ENCODE results near the gene TRPM4.

TRPM4 gene

GRCh38 chr19:49212016-49212701, 54.6 kb downstream of the TRPM4 start:
- no peak overlapping the region for H3K4me3 ChIP-seq (ENCODE audit: low read depth, low read length)
- TF ChIP-seq, protein P1, sequence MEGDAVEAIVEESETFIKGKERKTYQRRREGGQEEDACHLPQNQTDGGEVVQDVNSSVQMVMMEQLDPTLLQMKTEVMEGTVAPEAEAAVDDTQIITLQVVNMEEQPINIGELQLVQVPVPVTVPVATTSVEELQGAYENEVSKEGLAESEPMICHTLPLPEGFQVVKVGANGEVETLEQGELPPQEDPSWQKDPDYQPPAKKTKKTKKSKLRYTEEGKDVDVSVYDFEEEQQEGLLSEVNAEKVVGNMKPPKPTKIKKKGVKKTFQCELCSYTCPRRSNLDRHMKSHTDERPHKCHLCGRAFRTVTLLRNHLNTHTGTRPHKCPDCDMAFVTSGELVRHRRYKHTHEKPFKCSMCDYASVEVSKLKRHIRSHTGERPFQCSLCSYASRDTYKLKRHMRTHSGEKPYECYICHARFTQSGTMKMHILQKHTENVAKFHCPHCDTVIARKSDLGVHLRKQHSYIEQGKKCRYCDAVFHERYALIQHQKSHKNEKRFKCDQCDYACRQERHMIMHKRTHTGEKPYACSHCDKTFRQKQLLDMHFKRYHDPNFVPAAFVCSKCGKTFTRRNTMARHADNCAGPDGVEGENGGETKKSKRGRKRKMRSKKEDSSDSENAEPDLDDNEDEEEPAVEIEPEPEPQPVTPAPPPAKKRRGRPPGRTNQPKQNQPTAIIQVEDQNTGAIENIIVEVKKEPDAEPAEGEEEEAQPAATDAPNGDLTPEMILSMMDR (IDR thresholded peaks at IDR 0.05; ENCODE audit: low read depth, low read length, missing control alignments): no peak
- no peak for DNase-seq (ENCODE audit: low read depth)

DNA sequence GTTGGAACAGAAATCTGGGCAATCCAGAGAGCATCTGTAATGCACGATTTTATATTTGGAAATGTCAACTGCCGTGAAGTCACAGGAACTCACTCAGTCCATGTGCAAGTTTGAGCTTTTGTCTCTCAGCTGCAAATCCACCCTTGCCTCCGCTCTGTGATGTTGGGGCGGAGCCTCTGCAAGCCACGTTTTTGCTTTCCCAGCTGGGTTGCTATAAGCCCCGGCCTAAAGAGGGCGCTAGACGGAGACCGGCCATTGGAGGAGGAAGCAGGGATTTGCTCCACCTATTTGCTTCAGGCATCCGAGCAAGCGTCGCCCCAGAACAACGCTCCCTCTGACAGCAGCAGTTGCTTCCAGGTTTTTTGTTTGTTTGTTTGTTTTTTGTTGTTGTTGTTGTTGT, 56.2 kb downstream of the TRPM4 start:
- TF ChIP-seq, protein P1 (IDR thresholded peaks at IDR 0.05; ENCODE audit: low read depth, low read length, missing control alignments): peak; percentile 27
- no peak for DNase-seq (ENCODE audit: low read depth)
- H3K4me3 ChIP-seq (ENCODE audit: low read depth, low read length): no peak overlapping the region

- TF ChIP-seq, protein P1 (IDR thresholded peaks at IDR 0.05; ENCODE audit: low read depth, low read length, missing control alignments): no peak
- H3K4me3 ChIP-seq (ENCODE audit: low read depth, low read length): no peak overlapping the region
- peak; percentile 56 for DNase-seq (ENCODE audit: low read depth)
These were observed 57.1 kb downstream of the TRPM4 start for GRCh38 chr19:49214701-49215100.

- TF ChIP-seq, protein P1 (IDR thresholded peaks at IDR 0.05; ENCODE audit: low read depth, low read length, missing control alignments): no peak
- H3K4me3 ChIP-seq (ENCODE audit: low read depth, low read length): no peak overlapping the region
- DNase-seq (ENCODE audit: low read depth): no peak
These were observed 58.5 kb downstream of the TRPM4 start for GRCh38 chr19:49216071-49216470.

DNA sequence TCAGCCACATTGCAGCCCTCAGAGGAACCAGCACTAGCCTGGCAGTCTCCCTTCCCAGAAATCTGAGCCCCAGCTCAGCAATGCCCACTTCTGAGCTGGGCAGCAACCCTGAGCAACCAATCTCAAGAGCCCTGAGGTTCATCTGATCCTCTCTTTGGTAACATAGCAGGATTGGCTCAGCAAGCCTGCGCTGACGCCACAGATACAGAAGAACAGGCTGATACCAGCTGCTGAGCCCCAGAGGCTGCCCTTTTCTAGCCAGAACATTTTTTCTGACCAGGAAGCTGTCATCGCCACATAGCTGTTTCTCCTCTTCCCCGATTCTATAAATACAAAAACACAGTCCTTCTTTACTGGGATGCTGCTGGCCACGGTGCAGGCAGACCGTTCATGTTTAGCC, 59.8 kb downstream of the TRPM4 start:
- no peak overlapping the region for H3K4me3 ChIP-seq (ENCODE audit: low read depth, low read length)
- DNase-seq (ENCODE audit: low read depth): no peak
- TF ChIP-seq, protein P1 (IDR thresholded peaks at IDR 0.05; ENCODE audit: low read depth, low read length, missing control alignments): no peak

GRCh38 chr19:49222011-49222410, 64.4 kb downstream of the TRPM4 start:
- H3K4me3 ChIP-seq (ENCODE audit: low read depth, low read length): no peak overlapping the region
- DNase-seq (ENCODE audit: low read depth): no peak
- TF ChIP-seq, protein P1 (IDR thresholded peaks at IDR 0.05; ENCODE audit: low read depth, low read length, missing control alignments): no peak

DNA sequence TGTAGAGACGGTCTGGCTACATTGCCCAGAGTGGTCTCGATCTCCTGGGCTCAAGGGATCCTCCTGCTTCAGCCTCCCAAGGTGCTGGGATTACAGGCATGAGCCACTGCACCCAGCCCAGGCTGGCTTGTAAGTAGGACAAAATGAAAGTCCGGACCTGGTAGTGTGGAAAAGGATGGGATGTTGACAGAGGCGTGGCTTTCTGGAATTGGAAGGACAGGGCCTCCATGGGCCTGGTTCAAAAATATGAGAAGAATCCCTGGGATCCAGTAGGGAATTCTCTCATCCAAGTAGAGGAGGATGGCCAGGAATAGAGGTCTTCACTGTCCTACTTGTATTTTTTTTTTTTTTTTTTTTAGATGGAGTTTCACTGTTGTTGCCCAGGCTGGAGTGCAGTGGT, 64.9 kb downstream of the TRPM4 start:
- no peak overlapping the region for H3K4me3 ChIP-seq (ENCODE audit: low read depth, low read length)
- no peak for DNase-seq (ENCODE audit: low read depth)
- TF ChIP-seq, protein P1 (IDR thresholded peaks at IDR 0.05; ENCODE audit: low read depth, low read length, missing control alignments): no peak

Measured in GM12864 (cell line).